Measurements from ENCODE around the gene YIPF1.

Gene YIPF1

DNA sequence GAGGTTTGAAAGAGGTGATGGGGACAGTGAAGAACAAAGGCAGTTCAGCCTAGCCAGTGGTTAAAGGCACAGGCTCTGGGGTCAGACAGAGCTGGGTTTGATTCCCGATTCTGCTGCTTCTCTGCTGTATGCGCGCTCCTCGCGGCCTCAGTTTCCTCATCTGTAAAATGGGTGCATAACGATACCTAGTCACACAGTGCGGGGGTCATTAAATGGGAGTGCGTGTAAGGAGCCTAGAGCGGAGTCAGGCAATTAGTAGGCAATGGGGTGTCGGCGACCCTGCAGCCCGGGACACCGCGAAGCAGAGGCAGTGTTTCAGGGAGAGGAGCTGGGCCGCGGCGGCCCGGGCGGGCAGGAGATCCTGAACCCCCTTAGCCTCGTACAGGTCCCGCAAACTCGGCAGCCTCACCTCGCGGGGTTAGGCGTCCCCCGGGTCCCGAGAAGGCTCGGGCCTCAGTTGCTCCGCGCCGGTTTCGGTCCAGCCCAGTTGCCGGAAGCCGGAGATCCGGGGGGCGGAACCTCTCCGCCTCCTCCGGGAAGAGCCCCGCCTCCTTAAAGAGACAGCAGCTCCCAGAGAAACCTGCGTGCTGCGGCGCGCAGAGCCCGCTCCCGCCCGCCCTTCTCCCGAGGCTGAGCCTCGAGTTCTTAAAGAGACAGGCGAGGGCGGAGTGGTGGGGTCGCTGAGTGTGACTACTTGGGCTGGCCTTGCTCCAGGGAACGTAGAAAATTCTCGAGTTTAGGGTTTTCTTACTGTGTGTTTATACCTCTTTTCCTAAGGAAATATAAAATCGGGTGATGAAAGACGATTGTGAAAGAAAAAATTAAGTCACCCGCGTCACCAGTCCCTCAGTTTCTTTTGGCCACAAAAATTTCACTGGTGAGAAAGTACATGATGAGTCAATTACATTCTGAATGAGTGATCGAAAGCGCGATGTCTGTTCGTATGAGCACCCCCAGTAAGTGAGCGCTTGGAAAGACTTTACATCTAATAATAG, at the start of gene YIPF1:
Gene YIPF1 (minus strand): TSS at position 494 of the 995 bp plus-strand sequence. CDS start 860 bp downstream, outside the sequence.
- peak; percentile 86 for DNase-seq

DNA sequence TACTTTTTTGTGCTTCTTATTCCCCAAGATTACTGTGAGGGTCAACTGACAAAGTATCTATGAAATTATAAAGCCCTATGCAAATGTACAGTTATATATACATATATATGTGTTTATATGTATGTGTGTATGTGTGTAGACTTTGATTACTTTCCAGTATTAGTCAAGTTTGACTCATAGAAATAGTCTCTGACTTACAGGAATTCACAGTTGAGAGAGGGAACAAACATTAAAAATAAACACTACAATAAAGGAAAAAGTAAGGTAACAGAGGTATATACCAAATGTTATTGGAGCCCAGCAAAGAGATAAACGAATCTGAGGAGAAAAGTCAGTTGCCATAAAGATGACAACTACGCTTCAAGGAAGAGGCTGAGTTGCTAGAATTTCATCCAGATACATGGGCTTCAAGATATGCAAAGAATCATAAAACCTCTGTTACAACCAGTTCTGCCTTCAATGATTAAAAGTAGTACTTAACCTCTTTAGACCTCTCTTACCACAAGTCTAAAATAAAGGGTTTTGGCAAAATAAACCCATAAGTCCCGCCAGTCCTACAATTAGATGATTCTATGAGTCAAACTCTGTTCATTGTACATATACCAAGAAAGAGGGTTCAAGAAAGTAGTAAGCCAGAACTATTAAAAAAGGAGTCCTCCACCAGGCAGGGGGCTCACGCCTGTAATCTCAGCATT, 48.7 kb upstream of the YIPF1 start:
- no peak for DNase-seq

DNA sequence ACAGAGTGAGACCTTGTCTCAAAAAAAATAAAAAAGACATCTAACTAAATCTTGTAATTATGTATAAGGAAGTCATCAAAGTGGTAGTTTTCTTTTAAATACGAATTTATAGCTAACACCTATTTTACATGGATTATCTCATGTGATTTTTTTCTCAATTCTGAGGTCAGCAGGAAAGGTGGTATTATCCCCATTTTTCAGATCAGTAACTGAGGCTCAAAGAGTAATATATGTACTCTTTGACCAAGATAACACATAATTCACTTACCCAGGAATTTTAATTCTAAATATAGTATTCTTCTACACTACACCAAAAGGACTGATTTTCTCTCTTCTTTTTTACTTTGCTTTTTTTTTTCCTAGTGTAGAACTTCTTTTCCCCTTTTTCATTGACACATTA, 46.8 kb upstream of the YIPF1 start:
- no peak for DNase-seq

DNA sequence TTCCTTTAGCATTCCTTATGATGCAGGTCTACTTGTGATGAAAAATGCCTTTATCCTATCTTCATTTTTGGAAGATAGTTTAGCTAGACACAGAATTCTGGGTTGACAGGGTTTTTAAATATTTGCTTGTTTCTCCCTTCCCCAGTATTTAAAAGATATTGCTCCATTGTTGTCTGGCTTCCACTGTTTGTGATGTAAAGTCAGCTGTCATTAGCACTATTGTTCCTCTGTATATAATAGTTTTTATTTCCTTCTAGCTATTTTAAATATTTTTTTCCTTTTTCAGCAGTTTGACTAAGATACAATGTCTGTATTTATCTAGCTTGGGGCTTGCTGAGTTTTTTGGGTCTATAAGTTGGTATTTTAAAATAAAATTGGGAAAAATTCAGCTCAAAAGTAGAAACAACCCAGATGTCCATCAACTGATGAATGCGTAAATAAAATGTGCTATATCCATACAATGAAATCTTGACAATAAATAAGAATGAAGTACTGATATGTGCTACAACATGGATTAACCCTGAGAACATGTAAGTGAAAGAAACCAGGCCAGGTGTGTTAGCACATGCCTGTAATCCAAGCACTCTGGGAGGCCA, 44.7 kb upstream of the YIPF1 start:
- DNase-seq = no peak

DNA sequence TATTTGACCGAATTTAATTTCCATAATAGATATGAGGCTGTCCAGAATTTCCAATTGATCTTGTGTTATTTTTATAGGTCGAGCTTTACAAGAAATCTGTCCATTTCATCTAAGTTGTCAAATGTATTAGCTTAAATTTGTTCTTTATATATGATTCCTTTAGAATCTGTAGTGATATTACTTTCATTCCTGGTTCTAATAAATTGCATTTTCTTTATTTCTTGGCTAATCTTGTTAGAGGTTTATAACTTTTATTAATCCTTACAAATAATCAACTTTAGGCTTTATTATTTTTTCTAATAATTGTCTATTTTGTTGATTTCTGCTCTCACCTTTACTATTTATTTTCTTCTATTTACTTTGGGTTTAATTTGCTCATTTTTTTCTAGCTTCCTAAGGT, 41.9 kb upstream of the YIPF1 start:
- no peak for DNase-seq

DNA sequence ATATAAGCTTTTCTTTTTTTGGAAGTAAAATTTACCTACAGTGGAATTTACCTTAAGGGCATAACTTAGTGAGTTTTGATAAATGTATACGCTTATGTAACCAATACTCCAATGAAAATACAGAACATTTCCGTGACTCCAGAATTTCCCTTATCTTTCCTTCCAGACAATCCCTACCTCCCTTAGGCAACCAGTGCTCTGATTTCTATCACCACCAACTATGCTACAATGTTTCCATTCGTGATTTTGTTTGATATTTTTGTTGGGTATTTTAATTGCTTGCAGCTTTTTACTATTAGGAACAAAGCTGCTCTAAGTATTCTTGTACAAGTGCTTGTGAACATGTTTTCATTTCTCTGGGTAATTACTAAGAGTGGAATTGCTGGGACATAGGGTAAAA, 41.3 kb upstream of the YIPF1 start:
- DNase-seq = no peak

DNA sequence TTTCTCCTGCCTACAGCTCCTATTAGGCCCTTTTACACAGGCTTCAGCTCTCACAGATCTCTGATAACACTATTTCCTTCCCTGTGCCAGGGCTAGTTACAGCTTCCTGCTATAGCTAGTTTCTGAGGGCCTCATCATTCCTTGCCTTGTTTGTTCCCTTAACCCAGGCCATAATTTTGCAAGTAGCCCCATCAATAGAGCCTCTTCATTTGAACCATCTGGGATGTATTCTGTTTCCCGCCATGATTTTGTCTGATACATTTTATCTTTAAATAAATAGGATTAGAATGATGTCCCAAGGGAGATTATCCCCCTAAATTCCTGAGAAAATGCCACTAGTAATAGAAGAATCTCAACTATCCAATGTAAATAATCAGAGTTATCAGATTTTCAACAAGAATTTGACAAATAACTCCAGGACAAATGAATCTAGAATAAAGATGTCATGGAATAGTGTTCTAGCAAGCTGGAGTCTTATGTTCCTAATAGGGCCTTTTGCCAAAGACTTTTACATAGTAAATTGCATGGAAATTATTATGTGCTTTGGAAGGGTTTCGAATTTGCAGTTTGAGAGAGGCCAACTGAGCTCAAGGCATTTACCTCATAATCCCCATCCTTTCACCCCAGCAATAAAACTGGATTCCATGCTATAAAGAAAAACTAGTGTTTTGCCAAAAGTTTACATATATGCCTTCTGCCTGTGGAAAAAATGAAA, 39.8 kb upstream of the YIPF1 start:
- DNase-seq = no peak

DNA sequence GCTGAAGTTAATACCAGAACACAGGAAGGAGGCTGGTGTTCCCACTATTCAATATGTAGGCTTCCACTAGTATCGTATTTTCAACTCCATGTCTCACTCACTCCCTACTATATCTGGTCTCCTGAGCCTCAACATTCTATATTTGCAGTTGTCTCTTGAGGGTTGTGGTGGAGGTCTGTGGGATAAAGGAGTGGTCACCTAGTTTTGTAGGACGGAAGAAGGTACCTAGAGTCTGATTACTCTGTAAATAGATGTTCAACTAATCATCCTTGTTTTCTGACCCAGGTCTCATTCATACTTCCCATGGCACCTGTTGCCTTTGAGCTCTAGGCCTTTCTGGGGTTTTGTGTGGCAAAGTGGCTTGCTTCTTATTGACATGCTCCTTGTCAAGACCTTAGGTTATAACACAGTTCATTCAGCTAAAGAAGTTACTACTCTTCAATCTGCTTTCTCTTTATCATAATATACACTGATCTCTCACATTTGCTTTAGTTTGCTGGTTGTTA, 37.8 kb upstream of the YIPF1 start:
- no peak for DNase-seq

DNA sequence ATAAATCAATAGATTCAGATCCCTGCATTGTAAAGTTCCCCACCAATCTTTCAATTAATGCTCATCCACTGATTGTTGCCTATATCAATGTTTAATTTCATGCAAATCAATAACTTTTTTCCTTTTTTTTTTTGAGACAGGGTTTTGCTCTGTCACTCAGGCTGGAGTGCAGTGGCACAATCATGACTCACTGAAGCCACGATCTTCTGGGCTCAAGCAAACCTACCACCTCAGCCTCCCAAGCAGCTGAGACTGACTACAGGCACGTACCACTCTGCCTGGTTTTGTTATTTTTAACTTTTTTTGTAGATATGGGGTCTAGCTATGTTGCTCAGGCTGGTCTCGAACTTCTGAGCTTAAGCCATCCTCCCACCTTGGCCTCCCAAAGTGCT, 30.1 kb upstream of the YIPF1 start:
- no peak for DNase-seq

DNA sequence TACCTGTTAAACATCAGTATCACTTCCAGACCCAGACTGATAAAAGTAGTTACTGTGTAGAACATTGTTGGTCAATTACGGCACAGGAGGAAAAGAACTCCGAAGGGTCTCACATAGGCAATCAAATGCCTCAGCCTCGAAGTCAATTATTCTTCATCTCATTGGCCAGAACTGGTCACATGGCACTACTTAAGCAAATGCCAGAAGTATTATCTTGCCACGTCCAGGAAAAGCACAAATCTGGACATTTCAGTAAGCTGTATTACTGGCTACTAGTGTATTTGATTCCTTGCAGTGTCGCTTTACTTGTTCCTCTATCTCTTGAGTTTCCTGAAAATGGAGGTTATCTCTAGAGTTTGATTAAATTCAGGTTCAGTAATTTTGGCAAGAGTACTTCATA, 28.7 kb upstream of the YIPF1 start:
- DNase-seq = no peak

DNA sequence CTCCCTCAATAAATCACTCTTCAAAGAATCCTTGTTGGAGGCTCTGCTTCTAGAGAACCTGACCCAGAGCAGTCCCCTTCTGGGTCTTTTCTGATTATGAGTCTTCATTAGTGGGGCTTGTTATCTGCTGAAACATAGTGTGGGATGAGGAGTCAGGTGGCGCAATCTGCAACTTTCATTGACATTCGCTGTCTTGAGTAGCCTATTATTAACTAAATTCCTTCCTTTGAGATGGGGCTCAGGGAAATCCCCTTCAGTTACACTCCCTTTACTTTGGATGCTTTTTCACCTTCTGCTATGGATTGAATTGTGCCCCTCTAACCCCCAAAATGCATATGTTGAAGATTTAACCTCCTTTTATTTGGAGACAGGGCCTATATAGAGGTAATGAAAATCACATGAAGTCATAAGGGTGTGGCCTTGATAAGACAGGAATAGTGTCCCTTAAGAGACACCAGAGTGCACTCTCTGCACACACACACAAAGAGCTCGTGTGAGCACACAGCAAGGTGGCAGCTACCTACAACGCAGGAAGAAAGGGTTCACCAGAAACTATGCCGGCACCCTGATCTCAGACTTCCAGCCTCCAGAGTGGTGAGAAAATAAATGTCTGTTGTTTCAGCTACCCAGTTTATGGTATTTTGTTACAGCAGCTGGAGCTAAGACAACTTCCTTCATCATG, 23.9 kb upstream of the YIPF1 start:
- no peak for DNase-seq

DNA sequence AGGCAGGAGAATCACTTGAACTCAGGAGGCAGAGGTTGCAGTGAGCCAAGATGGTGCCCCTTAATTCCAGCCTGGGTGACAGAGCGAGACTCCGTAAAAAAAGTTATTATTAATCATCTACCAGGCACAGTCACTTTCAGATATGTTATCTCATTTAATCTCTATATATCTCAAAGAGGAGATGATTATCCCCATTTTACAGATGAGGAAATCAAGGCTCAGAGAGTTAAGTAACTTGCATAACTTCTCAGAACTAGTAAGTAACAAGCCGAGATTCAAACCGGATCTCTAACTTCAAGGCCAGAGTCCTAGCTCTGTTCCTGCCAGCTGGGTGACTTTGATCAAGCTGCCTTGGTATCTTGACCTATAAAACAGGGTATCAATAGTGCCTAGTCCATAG, 21.8 kb upstream of the YIPF1 start:
- DNase-seq = no peak

DNA sequence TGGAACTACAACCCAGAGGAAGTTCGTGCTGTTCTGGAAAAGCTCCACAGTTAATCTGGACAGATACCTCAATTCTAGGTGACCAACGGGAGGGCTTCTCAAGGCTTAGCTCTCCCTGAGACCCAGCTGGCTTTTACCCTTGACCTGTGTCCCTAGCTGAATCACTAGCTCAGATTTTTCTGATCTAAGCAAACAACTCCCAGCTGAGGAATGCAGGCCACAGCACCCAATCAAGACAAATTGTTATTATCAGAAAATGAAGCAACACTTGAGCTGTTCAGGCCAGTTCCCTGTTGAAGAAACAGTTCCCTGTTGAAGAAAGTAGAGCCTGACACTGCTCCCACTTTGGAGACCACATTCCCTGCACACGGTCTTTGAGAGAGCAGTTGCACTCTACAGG, 20.3 kb upstream of the YIPF1 start:
- no peak for DNase-seq

DNA sequence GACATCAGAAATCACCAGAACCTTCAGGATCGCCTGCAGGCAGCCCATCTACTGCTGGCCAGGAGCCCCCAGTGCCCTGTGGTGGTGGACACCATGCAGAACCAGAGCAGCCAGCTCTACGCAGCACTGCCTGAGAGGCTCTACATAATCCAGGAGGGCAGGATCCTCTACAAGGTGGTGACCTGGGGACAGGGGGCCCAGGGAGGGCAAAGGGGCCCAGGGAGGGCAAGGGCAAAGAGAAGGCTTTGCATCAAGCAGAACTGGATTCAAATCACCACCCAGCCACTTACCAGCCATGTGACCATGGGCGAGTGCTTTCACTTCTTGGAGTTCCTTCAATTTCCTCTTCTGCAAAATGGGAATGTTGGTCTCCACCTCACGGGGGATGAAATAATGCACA, 16.5 kb upstream of the YIPF1 start:
- DNase-seq = no peak

DNA sequence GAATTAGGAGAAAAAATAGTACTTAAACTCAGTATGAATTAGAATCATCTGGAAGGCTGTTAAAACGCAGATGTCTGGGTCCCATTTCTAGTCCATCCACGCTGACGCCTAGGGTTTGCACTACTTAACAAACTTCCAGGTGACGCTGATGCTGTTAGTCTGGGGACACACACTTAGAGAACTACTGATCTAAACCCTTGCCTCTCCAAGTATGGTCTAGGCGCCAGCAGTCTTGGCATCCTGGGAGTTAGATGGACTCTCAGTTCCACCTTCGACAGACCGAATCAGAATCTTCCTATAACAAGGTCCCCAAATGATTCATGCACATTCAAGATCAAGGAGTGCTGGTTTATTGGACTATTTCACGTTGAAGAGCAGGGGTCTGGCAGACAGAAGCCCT, 15.9 kb upstream of the YIPF1 start:
- DNase-seq = no peak

DNA sequence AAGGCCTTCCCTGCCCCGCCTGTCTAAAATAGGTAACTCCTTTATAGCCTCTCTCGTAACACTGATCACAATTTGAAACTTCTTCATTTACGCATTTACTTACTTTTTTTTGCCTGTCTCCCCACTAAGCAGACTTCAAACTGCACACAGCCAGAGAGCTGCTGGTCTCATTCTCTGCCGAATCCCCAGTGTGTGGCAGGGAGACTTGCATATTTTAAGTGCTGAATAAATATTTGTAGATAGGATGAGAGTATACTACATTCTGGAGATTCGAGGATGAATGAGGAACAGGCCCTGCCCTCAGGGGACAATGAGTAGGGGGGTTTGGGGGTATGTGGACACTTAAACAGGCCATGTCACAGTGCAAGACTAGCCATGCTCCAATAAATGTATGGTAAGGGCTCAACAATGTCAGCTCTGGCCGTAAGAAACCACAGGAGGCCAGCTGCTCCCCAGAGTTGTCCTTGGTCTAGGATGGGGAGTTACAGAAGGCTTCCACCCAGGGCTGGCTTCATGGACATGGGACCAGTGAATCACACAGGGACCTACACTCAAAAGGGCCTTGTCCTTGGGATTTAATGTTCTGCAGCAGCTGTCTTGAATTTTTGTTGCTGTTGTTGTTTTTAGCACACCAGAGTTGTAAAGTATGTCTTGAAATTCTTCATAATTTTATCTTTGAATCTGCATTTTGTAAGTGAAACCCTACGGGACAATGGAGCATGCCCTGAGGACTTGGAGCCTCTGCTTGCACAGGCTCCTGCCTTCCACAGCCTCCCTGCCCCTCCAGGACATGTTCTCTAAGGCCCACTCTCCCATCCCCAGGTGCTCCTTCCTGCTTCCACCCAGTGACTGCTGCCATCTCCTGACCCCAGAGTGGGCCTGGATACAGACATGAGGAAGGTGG, 12.9 kb upstream of the YIPF1 start:
- DNase-seq = no peak

DNA sequence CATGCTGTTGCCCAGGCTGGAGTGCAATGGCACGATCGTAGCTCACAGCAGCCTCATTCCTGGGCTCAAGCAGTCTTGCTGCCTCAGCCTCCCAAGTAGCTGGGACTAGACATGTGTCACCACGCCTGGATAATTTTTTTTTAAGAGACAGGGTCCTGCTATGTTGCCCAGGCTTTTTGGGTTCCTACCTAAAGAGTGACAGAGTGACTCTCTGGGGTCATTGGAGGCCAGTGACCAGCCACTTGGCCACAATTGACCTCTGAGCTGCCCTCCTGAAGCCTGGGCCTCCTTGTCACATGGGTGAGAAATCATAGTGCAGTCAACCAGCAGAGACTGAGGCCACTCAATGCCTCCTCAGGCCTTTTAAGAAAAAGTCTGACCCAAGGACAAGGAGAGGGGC, 10.1 kb upstream of the YIPF1 start:
- no peak for DNase-seq

DNA sequence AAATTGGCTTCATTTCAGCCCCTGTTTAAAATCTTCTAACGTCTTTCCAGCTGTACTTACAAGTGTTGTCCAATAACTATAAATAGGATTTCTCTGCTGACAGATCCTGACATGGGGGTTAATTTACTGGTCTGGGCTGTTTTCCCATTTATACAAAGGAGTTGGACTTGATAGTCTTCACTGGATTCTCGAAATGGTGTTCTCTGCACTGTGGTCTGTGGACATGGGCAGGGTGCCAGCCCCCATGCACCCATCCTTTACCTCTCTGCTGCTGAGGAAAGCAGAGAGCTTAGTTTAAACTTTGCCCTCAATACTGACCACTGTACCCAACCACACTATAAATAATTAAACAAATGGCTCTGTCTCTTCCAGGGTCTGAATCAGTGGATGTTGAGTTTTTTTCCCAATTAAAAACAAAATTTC, 9.6 kb upstream of the YIPF1 start:
- DNase-seq = no peak

DNA sequence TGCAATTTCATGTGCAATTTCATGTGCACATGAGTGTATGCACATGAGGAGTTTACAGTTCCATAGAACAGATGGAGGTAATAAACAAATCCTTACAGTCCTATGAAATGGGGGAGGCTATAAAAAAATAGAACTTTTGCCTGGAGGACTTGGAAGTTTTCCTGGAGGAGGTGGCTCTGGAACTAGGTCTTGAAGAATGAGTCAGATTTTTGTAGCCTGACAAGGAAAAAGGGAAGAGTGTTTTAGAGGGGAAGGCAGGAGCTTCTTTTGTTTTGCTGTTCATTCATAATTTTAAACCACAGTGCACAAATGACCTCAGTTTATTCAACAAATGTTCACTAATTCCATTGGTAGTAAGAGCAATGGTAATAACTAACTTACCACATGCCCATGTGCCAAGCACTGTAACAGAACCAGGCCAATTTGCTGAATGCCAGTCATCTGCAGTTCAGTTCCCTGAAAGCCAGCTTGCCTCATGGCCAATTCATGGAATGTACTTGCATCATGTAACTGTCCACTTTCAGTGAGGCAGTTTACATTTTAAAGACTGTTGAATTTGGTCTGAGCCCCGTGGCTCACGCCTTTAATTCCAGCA, 7.1 kb upstream of the YIPF1 start:
- DNase-seq = no peak

DNA sequence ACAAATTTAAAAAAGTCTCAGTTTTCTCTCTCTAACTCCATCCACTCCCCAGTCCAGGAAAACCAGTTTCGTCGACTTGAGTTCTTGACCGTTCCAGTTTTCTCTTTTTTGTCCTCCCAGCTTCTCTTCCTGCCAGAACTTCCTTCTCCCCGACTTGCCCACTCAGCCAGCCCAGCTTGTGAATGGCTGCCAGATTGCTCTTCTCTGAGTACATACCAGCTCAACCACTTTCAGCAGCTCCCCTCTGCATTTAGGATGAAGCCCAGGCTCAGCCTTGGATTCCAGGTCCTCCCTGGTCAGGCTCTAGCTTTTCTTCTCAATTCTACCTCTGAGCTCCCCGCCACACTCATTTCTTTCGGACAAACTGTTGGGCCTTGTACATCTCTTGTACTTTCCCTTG, 5.8 kb upstream of the YIPF1 start:
- no peak for DNase-seq

DNA sequence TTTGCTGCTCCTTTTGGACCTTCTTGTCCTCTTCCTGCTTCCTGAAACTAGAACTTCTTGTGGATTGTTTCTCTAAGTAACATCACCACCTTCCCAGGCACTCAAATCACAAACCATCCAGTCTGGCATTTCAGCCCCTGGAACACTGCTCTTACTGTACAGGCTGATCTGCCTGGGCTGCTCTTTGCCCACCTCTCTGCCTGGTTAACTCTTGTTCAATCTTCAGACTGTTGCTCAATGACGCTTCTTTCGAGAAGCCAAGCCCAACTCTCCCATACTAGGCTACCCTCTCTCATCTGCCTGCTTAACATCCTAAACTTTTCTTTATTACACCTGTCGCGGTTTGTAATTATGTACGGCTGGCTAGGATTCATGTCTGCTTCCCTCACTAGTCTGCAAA, 5.0 kb upstream of the YIPF1 start:
- DNase-seq = no peak
